Neutrophil (primary cell): ENCODE results near the gene NT5C3B.

Experiments used
- H3K27ac ChIP-seq: fragments of 200-600 bp; sonication (generic); 2 replicates; pipeline ENCODE4 v1.5.1; 2016; ENCODE audit warnings: mild to moderate bottlenecking, moderate library complexity
- H3K27me3 ChIP-seq: fragments of 200-600 bp; sonication (generic); 2 replicates; pipeline ENCODE4 v1.6.0; 2016; ENCODE audit warnings: mild to moderate bottlenecking
- H3K36me3 ChIP-seq: fragments of 200-600 bp; sonication (generic); 2 replicates; pipeline ENCODE4 v1.5.1; 2017
- H3K4me1 ChIP-seq, 2 experiments: fragments of 200-600 bp in 1 of 2; sonication (generic) in 1 of 2; 1 replicate in 1 of 2; 2 replicates in 1 of 2; pipeline versions ENCODE4 v1.5.1 to v1.6.1; 2013 to 2016; ENCODE audit warnings: low read depth in 1 of 2, low read length in 1 of 2, mild to moderate bottlenecking in 1 of 2, moderate library complexity in 1 of 2; ENCODE audit not compliant: control insufficient read depth in 1 of 2, insufficient read depth in 1 of 2
- H3K4me3 ChIP-seq, 2 experiments: fragments of 200-600 bp in 1 of 2; sonication (generic) in 1 of 2; 1 replicate in 1 of 2; 2 replicates in 1 of 2; pipeline ENCODE4 v1.5.1; 2013 to 2016; ENCODE audit warnings: low read depth in 1 of 2, low read length in 1 of 2, mild to moderate bottlenecking in 1 of 2, moderate library complexity in 1 of 2
- H3K9me3 ChIP-seq: fragments of 200-600 bp; sonication (generic); 2 replicates; pipeline ENCODE4 v1.5.1; 2016
- CTCF ChIP-seq: fragments of 200-600 bp; sonication (generic); IDR thresholded peaks from 2 replicates; pipeline ENCODE4 v1.5.1; 2016; ENCODE audit warnings: antibody characterized with exemption

NT5C3B gene

GRCh38 chr17:41814195-41814594 lies 21.8 kb downstream of the NT5C3B start:
- Histone ChIP-seq H3K36me3 (no peaks in the 10 kb centered on the region), H3K4me3 (no peak overlapping the region), H3K27ac (no peak overlapping the region), H3K4me1 (peaks cover 15 to 18% of the 10 kb centered on the region in 2 experiments), H3K9me3 (no peaks in the 10 kb centered on the region), H3K27me3 (peaks cover 60% of the 10 kb centered on the region)
- TF ChIP-seq CTCF, result no peak

GRCh38 chr17:41813699-41814124 lies 22.3 kb downstream of the NT5C3B start:
- Histone ChIP-seq H3K27ac (no peak overlapping the region), H3K4me1 (peaks cover 15 to 18% of the 10 kb centered on the region in 2 experiments), H3K4me3 (no peak overlapping the region), H3K27me3 (peaks cover 65% of the 10 kb centered on the region), H3K9me3 (no peaks in the 10 kb centered on the region), H3K36me3 (no peaks in the 10 kb centered on the region)
- TF ChIP-seq CTCF, result no peak

GRCh38 chr17:41813152-41813680 lies 22.8 kb downstream of the NT5C3B start:
- H3K4me3 ChIP-seq, result no peak overlapping the region
- H3K27ac ChIP-seq, result no peak overlapping the region
- no peak for TF ChIP-seq CTCF
- H3K4me1 ChIP-seq, result peaks cover 15 to 18% of the 10 kb centered on the region in 2 experiments
- H3K36me3 ChIP-seq, result no peaks in the 10 kb centered on the region
- no peaks in the 10 kb centered on the region for H3K9me3 ChIP-seq
- H3K27me3 ChIP-seq, result peaks cover 69% of the 10 kb centered on the region

GRCh38 chr17:41812381-41813151 lies 23.5 kb downstream of the NT5C3B start, which contains the start of gene FKBP10:
FKBP10 (plus strand) TSS chr17:41813004; CDS start chr17:41813035, 31 bp downstream.
- Histone ChIP-seq H3K9me3 (no peaks in the 10 kb centered on the region), H3K4me1 (peaks cover 15 to 18% of the 10 kb centered on the region in 2 experiments), H3K27ac (no peak within 1 kb of the TSS), H3K27me3 (peaks cover 69% of the 10 kb centered on the region), H3K4me3 (peak within 1 kb of the TSS; percentile 47 to 53), H3K36me3 (no peaks in the 10 kb centered on the region)
- TF ChIP-seq CTCF, result no peak

- H3K4me1 ChIP-seq, result peaks cover 15 to 18% of the 10 kb centered on the region in 2 experiments
- TF ChIP-seq CTCF, result no peak
- H3K27ac ChIP-seq, result no peak within 1 kb of the TSS
- H3K4me3 ChIP-seq, result peak within 1 kb of the TSS; percentile 47 to 53
- H3K9me3 ChIP-seq, result no peaks in the 10 kb centered on the region
- H3K27me3 ChIP-seq, result peaks cover 69% of the 10 kb centered on the region
- H3K36me3 ChIP-seq, result no peaks in the 10 kb centered on the region
Observed at GRCh38 chr17:41811549-41812380, 24.3 kb downstream of the NT5C3B start, which contains the start of gene P3H4. P3H4 (minus strand) TSS chr17:41811949; CDS start chr17:41811915, 34 bp downstream.
